ENCODE data around the gene IL21R. TPM values are rescaled to one million over a fixed set of nuclear protein-coding genes. Genes with fewer than 3 reads are reported as not detected.

Gene IL21R
- total RNA-seq, 1 experiment from 2014 or later: 1.9 TPM

DNA sequence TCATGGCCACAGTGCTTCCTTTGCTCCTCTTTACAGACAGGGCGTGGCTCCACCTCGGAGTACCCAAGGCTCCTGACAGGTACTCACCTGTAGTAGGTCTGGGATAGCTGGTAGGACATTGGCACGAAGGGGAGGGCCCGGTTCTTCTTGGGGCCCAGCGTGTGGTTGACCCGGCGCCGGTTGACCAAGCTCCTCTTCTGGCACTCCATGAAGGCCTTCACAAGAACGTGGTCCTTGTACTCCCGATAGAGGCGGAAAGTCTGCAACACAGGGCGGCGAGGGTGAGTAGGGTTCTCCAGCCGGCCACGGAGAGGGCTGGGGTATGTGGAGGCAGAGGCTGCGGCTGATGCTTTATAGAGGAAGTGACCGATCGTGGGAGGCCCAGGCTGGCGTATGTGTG is 69.7 kb downstream of the IL21R start:
- H3K36me3 ChIP-seq (ENCODE audit: insufficient read depth, low read length): peaks cover 21% of the 10 kb centered on the region; the same call in 1 of the 2 replicates
- no peak overlapping the region for H3K27ac ChIP-seq (ENCODE audit: low read length)
- no peak overlapping the region for H3K4me3 ChIP-seq (ENCODE audit: low read length)

DNA sequence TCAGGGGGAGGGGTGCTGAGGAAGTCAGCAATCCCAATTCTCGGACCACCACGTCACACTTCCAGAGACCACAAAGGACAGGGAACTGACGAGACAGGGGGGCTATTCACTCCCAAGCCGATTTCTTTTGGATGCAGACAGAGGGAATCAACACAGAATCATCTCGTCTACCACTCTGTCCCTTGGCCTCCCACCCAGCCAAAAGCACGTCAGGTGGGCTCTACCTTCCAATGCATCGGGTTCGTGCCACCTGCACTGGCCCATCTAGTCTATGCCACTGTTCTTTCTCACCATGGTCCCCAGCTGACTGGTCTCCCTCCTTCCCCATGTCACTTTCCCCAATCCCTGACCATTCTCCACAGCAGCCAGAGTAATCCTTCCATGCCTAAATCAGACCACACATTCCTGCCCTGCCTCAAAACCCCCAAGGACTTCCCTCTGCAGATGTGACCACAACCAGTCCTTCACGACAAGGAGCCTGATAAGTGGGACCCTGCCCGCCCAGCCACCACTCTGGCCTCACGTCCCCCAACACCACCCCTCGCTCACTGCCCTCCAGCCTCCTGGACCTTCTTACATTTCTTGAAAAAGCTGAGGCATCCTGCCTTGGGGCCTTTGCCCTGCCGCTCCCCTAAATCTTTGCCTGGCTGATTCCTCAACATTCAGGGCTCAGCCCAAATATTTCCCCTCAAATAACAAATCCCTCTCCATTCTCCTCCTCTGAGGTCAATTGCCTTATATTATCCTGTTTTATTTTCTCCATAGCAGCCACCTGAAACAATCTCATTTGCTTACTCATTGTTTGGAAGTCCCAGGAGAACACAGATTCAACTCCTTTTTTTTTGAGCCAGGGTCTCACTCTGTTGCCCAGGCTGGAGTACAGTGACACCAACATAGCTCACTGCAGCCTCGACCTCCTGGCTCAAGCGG is 70.4 kb downstream of the IL21R start:
- peaks cover 16% of the 10 kb centered on the region; the same call in 1 of the 2 replicates for H3K36me3 ChIP-seq (ENCODE audit: insufficient read depth, low read length)

More for the DNA sequence above, 69.7 kb downstream of the IL21R start:
- Histone ChIP-seq H3K79me2 (ENCODE audit: low read length) (no peaks in the 10 kb centered on the region), H4K20me1 (ENCODE audit: insufficient read depth, low read depth, low read length) (no peaks in the 10 kb centered on the region), H2AFZ (ENCODE audit: low read length) (no peak overlapping the region), H3K4me1 (ENCODE audit: low read length) (no peaks in the 10 kb centered on the region), H3K9me3 (ENCODE audit: low read length) (no peaks in the 10 kb centered on the region), H3K4me2 (ENCODE audit: low read depth, low read length, poor library complexity, severe bottlenecking) (no peak overlapping the region), H3K27me3 (ENCODE audit: low read length) (no peaks in the 10 kb centered on the region), H3K9me2 (replicated peaks; ENCODE audit: insufficient read depth, low read length) (no peaks in the 10 kb centered on the region), H3K9ac (ENCODE audit: low read length) (no peak overlapping the region)
- no peak for DNase-seq

DNA sequence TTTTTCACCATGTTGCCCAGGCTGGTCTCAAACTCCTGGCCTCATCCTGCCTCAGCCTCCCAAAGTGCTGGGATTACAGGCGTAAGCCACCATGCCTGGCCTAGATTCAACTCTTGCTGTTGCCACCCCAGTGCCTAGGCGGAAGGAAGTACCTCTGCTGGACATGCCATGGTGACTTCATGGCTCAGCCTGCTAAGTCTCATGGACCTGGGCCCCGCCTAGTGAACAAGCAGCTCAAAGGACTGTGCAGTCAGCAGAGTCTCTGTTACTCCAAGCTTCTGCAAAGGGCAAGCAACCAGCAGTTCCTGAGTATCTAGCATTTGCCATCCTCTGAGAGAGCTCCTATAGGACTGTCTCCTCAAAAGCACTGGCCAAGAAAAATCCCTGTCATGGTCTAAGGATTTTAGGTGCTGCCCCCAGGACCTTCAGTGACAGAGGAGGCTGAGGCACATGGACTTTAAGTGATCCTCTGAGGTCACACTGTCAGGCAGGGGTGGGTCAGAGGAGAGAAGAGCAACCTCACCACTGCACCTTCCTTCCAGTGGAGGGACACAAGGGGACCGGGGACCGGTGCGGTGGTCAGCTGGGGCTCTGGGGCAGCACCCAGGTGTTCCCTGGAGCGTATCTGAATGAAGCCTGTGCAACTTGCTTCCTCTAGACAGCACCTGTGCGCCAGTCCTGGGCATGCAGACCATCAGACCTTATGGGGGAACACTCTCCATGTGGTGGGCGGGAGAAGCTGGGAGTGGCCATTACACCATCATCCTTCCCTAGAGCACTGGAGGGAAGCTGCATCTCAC is 71.3 kb downstream of the IL21R start:
- no peak overlapping the region for H3K4me3 ChIP-seq (ENCODE audit: low read length)
- H3K4me1 ChIP-seq (ENCODE audit: low read length): no peaks in the 10 kb centered on the region
- H3K9me3 ChIP-seq (ENCODE audit: low read length): no peaks in the 10 kb centered on the region
- H3K9ac ChIP-seq (ENCODE audit: low read length): no peak overlapping the region
- no peak for DNase-seq
- no peaks in the 10 kb centered on the region for H3K27me3 ChIP-seq (ENCODE audit: low read length)
- H2AFZ ChIP-seq (ENCODE audit: low read length): no peak overlapping the region
- no peaks in the 10 kb centered on the region for H4K20me1 ChIP-seq (ENCODE audit: insufficient read depth, low read depth, low read length)
- H3K36me3 ChIP-seq (ENCODE audit: insufficient read depth, low read length): peaks cover 19% of the 10 kb centered on the region; the same call in 1 of the 2 replicates
- no peak overlapping the region for H3K4me2 ChIP-seq (ENCODE audit: low read depth, low read length, poor library complexity, severe bottlenecking)
- no peaks in the 10 kb centered on the region for H3K9me2 ChIP-seq (replicated peaks; ENCODE audit: insufficient read depth, low read length)
- no peaks in the 10 kb centered on the region for H3K79me2 ChIP-seq (ENCODE audit: low read length)
- no peak overlapping the region for H3K27ac ChIP-seq (ENCODE audit: low read length)

More for the DNA sequence above, 70.4 kb downstream of the IL21R start:
- Histone ChIP-seq H4K20me1 (ENCODE audit: insufficient read depth, low read depth, low read length) (no peaks in the 10 kb centered on the region), H3K9me2 (replicated peaks; ENCODE audit: insufficient read depth, low read length) (no peaks in the 10 kb centered on the region), H3K9me3 (ENCODE audit: low read length) (no peaks in the 10 kb centered on the region), H3K79me2 (ENCODE audit: low read length) (no peaks in the 10 kb centered on the region), H3K27ac (ENCODE audit: low read length) (no peak overlapping the region), H3K4me1 (ENCODE audit: low read length) (no peaks in the 10 kb centered on the region), H3K9ac (ENCODE audit: low read length) (no peak overlapping the region), H3K27me3 (ENCODE audit: low read length) (no peaks in the 10 kb centered on the region), H3K4me2 (ENCODE audit: low read depth, low read length, poor library complexity, severe bottlenecking) (no peak overlapping the region), H2AFZ (ENCODE audit: low read length) (no peak overlapping the region), H3K4me3 (ENCODE audit: low read length) (no peak overlapping the region)
- no peak for DNase-seq

DNA sequence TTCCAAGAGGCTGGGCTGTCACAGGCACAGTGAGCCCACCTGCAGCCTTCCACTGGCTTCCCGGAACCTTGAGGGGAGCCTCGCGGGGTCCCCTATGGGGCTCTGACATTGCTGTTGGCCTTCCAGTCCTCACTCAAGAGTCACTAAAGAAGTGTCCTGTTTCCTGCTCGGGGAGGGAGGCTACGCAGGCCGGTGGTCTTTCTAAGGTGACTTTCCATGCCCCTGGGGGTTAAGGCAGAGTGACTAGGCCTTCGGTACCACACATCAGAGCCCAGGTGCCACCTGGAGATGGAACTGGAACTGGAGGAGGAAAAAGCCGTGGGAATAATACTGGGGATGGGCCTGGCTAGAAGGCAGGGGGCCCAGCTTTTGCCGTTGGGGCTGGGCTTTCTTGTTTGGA is 72.1 kb downstream of the IL21R start:
- Histone ChIP-seq H3K9ac (ENCODE audit: low read length) (no peak overlapping the region), H3K27ac (ENCODE audit: low read length) (no peak overlapping the region), H3K9me3 (ENCODE audit: low read length) (no peaks in the 10 kb centered on the region), H4K20me1 (ENCODE audit: insufficient read depth, low read depth, low read length) (no peaks in the 10 kb centered on the region), H3K27me3 (ENCODE audit: low read length) (no peaks in the 10 kb centered on the region), H3K4me3 (ENCODE audit: low read length) (no peak overlapping the region), H3K4me2 (ENCODE audit: low read depth, low read length, poor library complexity, severe bottlenecking) (no peak overlapping the region), H3K9me2 (replicated peaks; ENCODE audit: insufficient read depth, low read length) (no peaks in the 10 kb centered on the region), H3K79me2 (ENCODE audit: low read length) (no peaks in the 10 kb centered on the region), H3K36me3 (ENCODE audit: insufficient read depth, low read length) (peaks cover 23% of the 10 kb centered on the region; the same call in 1 of the 2 replicates), H2AFZ (ENCODE audit: low read length) (no peak overlapping the region), H3K4me1 (ENCODE audit: low read length) (no peaks in the 10 kb centered on the region)
- no peak for DNase-seq

DNA sequence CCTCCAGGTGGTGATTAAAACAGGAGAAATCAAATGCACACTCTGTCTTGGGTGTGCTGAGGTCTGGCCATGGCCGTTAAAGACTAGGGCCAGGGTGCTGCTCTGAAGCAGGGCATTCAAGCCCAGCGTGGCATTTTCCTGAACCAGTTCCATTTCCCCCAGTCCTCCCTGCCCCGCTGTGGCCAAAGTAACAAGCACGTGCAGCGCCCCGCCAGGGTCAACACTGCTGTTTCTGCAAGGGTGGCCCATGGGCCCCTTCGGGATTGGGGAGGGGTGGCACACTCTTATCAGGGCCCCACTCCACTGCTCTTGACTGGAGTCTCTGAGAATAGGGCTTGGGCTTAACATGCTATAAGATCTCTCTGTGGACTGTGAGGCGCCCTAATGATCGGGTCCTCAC is 72.9 kb downstream of the IL21R start:
- no peaks in the 10 kb centered on the region for H3K9me2 ChIP-seq (replicated peaks; ENCODE audit: insufficient read depth, low read length)
- no peak overlapping the region for H2AFZ ChIP-seq (ENCODE audit: low read length)
- H3K36me3 ChIP-seq (ENCODE audit: insufficient read depth, low read length): peaks cover 23% of the 10 kb centered on the region; the same call in 1 of the 2 replicates
- no peaks in the 10 kb centered on the region for H3K27me3 ChIP-seq (ENCODE audit: low read length)
- no peaks in the 10 kb centered on the region for H3K4me1 ChIP-seq (ENCODE audit: low read length)
- no peak for DNase-seq
- no peak overlapping the region for H3K9ac ChIP-seq (ENCODE audit: low read length)
- H3K4me3 ChIP-seq (ENCODE audit: low read length): no peak overlapping the region
- H3K79me2 ChIP-seq (ENCODE audit: low read length): no peaks in the 10 kb centered on the region
- no peak overlapping the region for H3K27ac ChIP-seq (ENCODE audit: low read length)
- no peaks in the 10 kb centered on the region for H3K9me3 ChIP-seq (ENCODE audit: low read length)
- no peak overlapping the region for H3K4me2 ChIP-seq (ENCODE audit: low read depth, low read length, poor library complexity, severe bottlenecking)
- no peaks in the 10 kb centered on the region for H4K20me1 ChIP-seq (ENCODE audit: insufficient read depth, low read depth, low read length)

DNA sequence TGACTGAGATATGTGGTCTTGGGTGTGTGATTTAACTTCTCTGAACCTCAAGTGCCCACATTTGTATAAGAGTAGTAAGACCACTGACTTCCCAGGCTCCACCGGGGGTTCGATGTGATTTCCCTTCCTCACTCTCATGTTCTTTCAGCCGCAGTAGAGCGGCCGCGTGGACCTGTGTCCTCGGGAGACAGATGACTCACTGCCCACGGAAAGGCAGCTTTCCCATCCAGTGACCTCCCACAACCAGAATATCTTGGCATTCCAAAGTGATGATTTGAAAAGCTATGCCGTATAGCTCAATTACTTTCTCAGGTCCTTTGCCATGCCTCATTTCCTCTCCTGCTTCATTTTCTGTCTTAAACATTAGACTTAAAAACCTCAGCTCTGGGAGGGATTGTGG is 73.6 kb downstream of the IL21R start:
- no peak overlapping the region for H2AFZ ChIP-seq (ENCODE audit: low read length)
- no peak for DNase-seq
- H3K4me1 ChIP-seq (ENCODE audit: low read length): no peaks in the 10 kb centered on the region
- H3K36me3 ChIP-seq (ENCODE audit: insufficient read depth, low read length): peaks cover 23% of the 10 kb centered on the region; the same call in 1 of the 2 replicates
- no peaks in the 10 kb centered on the region for H3K79me2 ChIP-seq (ENCODE audit: low read length)
- no peak overlapping the region for H3K9ac ChIP-seq (ENCODE audit: low read length)
- no peak overlapping the region for H3K27ac ChIP-seq (ENCODE audit: low read length)
- no peaks in the 10 kb centered on the region for H3K27me3 ChIP-seq (ENCODE audit: low read length)
- no peaks in the 10 kb centered on the region for H3K9me3 ChIP-seq (ENCODE audit: low read length)
- no peaks in the 10 kb centered on the region for H4K20me1 ChIP-seq (ENCODE audit: insufficient read depth, low read depth, low read length)
- no peaks in the 10 kb centered on the region for H3K9me2 ChIP-seq (replicated peaks; ENCODE audit: insufficient read depth, low read length)
- H3K4me3 ChIP-seq (ENCODE audit: low read length): no peak overlapping the region
- no peak overlapping the region for H3K4me2 ChIP-seq (ENCODE audit: low read depth, low read length, poor library complexity, severe bottlenecking)

DNA sequence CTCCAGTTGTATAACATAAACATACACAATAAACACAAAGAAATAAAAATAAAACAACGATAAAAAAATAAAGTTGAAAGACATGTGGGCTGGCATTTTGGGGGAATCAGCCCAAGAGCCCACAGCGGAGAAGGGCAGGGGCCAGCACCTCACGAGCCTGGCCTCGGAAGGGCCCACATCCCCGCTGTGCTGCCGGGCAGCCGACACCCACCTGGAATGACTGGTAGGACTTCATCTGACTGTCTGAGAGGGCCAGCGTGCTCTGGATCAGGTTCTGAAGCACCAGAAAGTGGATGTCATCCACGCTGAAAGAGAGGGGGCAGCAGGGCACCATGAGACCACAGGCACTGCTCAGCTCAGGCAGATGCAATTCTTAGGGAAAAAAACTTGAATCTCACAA is 74.3 kb downstream of the IL21R start:
- Histone ChIP-seq H3K4me2 (ENCODE audit: low read depth, low read length, poor library complexity, severe bottlenecking) (no peak overlapping the region), H3K4me1 (ENCODE audit: low read length) (no peaks in the 10 kb centered on the region), H3K79me2 (ENCODE audit: low read length) (no peaks in the 10 kb centered on the region), H3K9me3 (ENCODE audit: low read length) (no peaks in the 10 kb centered on the region), H3K36me3 (ENCODE audit: insufficient read depth, low read length) (peaks cover 23% of the 10 kb centered on the region; the same call in 1 of the 2 replicates), H2AFZ (ENCODE audit: low read length) (no peak overlapping the region), H3K9ac (ENCODE audit: low read length) (no peak overlapping the region), H3K4me3 (ENCODE audit: low read length) (no peak overlapping the region), H4K20me1 (ENCODE audit: insufficient read depth, low read depth, low read length) (no peaks in the 10 kb centered on the region), H3K9me2 (replicated peaks; ENCODE audit: insufficient read depth, low read length) (no peaks in the 10 kb centered on the region), H3K27me3 (ENCODE audit: low read length) (no peaks in the 10 kb centered on the region), H3K27ac (ENCODE audit: low read length) (no peak overlapping the region)
- DNase-seq: no peak

DNA sequence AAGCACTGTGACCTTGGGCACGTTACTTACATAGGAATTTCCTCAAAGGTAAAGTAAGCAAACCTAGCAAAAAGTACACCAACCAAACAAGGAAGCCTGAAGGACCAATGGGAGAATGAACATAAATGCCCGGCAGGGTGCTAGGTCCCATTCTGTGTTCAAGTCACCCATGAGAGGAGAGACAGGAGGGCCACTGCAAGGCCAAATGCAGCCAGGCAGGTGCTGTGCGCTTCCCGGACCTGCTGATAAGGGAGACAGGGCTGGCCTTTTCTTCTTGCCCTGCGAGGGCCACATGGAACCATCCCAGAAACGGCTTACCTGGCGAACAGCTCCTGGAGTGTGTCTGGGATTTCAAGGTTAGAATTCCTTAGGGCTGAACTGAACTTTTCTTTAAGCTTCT is 78.8 kb downstream of the IL21R start:
- Histone ChIP-seq H4K20me1 (ENCODE audit: insufficient read depth, low read depth, low read length) (no peaks in the 10 kb centered on the region), H3K27ac (ENCODE audit: low read length) (no peak overlapping the region), H3K27me3 (ENCODE audit: low read length) (no peaks in the 10 kb centered on the region), H3K9me2 (replicated peaks; ENCODE audit: insufficient read depth, low read length) (no peaks in the 10 kb centered on the region), H3K9me3 (ENCODE audit: low read length) (no peaks in the 10 kb centered on the region), H3K4me1 (ENCODE audit: low read length) (no peaks in the 10 kb centered on the region), H3K4me3 (ENCODE audit: low read length) (no peak overlapping the region), H3K36me3 (ENCODE audit: insufficient read depth, low read length) (peaks cover 20% of the 10 kb centered on the region; the same call in 1 of the 2 replicates), H3K9ac (ENCODE audit: low read length) (no peak overlapping the region), H3K4me2 (ENCODE audit: low read depth, low read length, poor library complexity, severe bottlenecking) (no peak overlapping the region), H3K79me2 (ENCODE audit: low read length) (no peaks in the 10 kb centered on the region), H2AFZ (ENCODE audit: low read length) (no peak overlapping the region)
- no peak for DNase-seq

Measured in Karpas-422 (cell line).